Adrenal gland (tissue), 5 donors: ENCODE measurements around the gene BCLAF3.

Experiments
- CTCF ChIP-seq, 6 experiments: fragments of 450-650 bp in 4 of 6; fragments of 200-600 bp in 2 of 6; sonication (generic) in 1 of 6; IDR thresholded peaks; 1 replicate in 5 of 6; 2 replicates in 1 of 6; pipeline versions ENCODE4 v1.5.1 to v1.8.0; 2016 to 2021; ENCODE audit warnings: antibody characterized with exemption in 6 of 6, mild to moderate bottlenecking in 2 of 6, moderate library complexity in 1 of 6
- POLR2A ChIP-seq, 2 donors: fragments of 450-650 bp; IDR thresholded peaks; one replicate each; pipeline ENCODE4 v1.6.1; 2017; ENCODE audit warnings: antibody characterized with exemption in 2 of 2, mild to moderate bottlenecking in 2 of 2, moderate library complexity in 1 of 2
- donor health status: DM: no; HTN: no; CAD: no.

GRCh38 chrX:19956306-19956705 lies 34.6 kb downstream of the BCLAF3 start:
- TF ChIP-seq CTCF (IDR thresholded peaks at IDR 0.05) (no peak), POLR2A (IDR thresholded peaks at IDR 0.05) (no peak)
